Hepatocyte (in vitro differentiated cells): ENCODE results near the gene PANK3. TPM values are rescaled to one million over a fixed set of nuclear protein-coding genes. Genes with fewer than 3 reads are reported as not detected.
"Not testable (repeated sequence)": the region's sequence is repeated elsewhere in the genome, so short reads cannot be mapped to it uniquely, and the experiment has no call there.

ENCODE experiments used
- DNase-seq: peaks from one replicate; pipeline ENCODE4 v3.0.0-alpha.2; 2016; ENCODE audit warnings: low spot score
- H2AFZ ChIP-seq: fragments of 200-600 bp; sonication (generic); 2 replicates; pipeline ENCODE4 v1.6.0; 2016; ENCODE audit warnings: antibody characterized with exemption, mild to moderate bottlenecking
- H3K27ac ChIP-seq: fragments of 200-600 bp; sonication (generic); 2 replicates; pipeline ENCODE4 v1.5.1; 2016; ENCODE audit warnings: mild to moderate bottlenecking
- H3K27me3 ChIP-seq: fragments of 200-600 bp; sonication (generic); 2 replicates; pipeline ENCODE4 v1.6.1; 2016
- H3K36me3 ChIP-seq: fragments of 200-600 bp; sonication (generic); replicated peaks from 2 replicates; pipeline ENCODE4 v1.5.1; 2016; ENCODE audit warnings: low read depth; ENCODE audit not compliant: insufficient read depth
- H3K4me1 ChIP-seq: fragments of 200-600 bp; sonication (generic); 2 replicates; pipeline ENCODE4 v1.5.1; 2016; ENCODE audit warnings: mild to moderate bottlenecking, moderate library complexity; ENCODE audit not compliant: insufficient read depth
- H3K4me2 ChIP-seq: fragments of 200-600 bp; sonication (generic); 2 replicates; pipeline ENCODE4 v1.6.0; 2016
- H3K4me3 ChIP-seq: fragments of 200-600 bp; sonication (generic); 2 replicates; pipeline ENCODE4 v1.5.1; 2016; ENCODE audit warnings: mild to moderate bottlenecking
- H3K79me2 ChIP-seq: fragments of 200-600 bp; sonication (generic); 2 replicates; pipeline ENCODE4 v1.6.0; 2017; ENCODE audit warnings: mild to moderate bottlenecking
- H3K9me2 ChIP-seq: fragments of 200-600 bp; sonication (generic); replicated peaks from 2 replicates; pipeline ENCODE4 v1.6.0; 2017; ENCODE audit warnings: mild to moderate bottlenecking; ENCODE audit not compliant: insufficient read depth
- H3K9me3 ChIP-seq: fragments of 200-600 bp; sonication (generic); 2 replicates; pipeline ENCODE4 v1.5.1; 2016; ENCODE audit warnings: low read depth, mild to moderate bottlenecking
- H4K20me1 ChIP-seq: fragments of 200-600 bp; sonication (generic); 2 replicates; pipeline ENCODE4 v1.6.0; 2016; ENCODE audit warnings: mild to moderate bottlenecking; ENCODE audit not compliant: insufficient read depth, poor library complexity, severe bottlenecking
- CTCF ChIP-seq: fragments of 200-600 bp; sonication (generic); IDR thresholded peaks from 2 replicates; pipeline ENCODE4 v1.5.1; 2016; ENCODE audit warnings: antibody characterized with exemption, mild to moderate bottlenecking; ENCODE audit not compliant: poor library complexity
- EZH2 ChIP-seq: fragments of 200-600 bp; sonication (generic); IDR thresholded peaks from 2 replicates; pipeline ENCODE4 v1.6.1; 2016; ENCODE audit warnings: antibody characterized with exemption, mild to moderate bottlenecking, borderline replicate concordance
- EZH2phosphoT487 ChIP-seq: fragments of 200-600 bp; sonication (generic); IDR thresholded peaks from one replicate; pipeline ENCODE4 v1.6.1; 2018; ENCODE audit warnings: antibody characterized with exemption, mild to moderate bottlenecking, low read depth, moderate library complexity; ENCODE audit not compliant: unreplicated experiment, severe bottlenecking
- WGBS: methylation state at CpG from one replicate; pipeline ENCODE4 v1.1.6; 2016; ENCODE audit warnings: low lambda C conversion rate; ENCODE audit errors: missing lambda C conversion rate; 5-methylcytosine and 5-hydroxymethylcytosine counted together
- polyA plus RNA-seq: library from polyadenylated mRNA; unstranded; fragments of >200 nt; fragmentation: Nextera tagmentation; extraction: Ambion mirVana; gene quantifications from 2 replicates; pipeline ENCODE4 v1.2.1, GENCODE V29; 2016
- total RNA-seq: library from RNA; depleted of rRNA; stranded (reverse); fragments of >200 nt; gene quantifications from 2 replicates; pipeline ENCODE4 v1.2.3, GENCODE V29; 2014

The PANK3 gene
- total and polyA plus RNA-seq, 2 experiments from 2014 or later, result 25.8 to 104 TPM

GRCh38 chr5:168575391-168576372 is 3.5 kb downstream of the PANK3 start:
- H3K79me2 ChIP-seq, result peaks cover 80% of the 10 kb centered on the region
- no peak overlapping the region for H2AFZ ChIP-seq
- WGBS, result 93% methylated on average over 7 of the region's 7 CpGs
- H3K27me3 ChIP-seq, result no peaks in the 10 kb centered on the region
- H3K9me2 ChIP-seq, result no peaks in the 10 kb centered on the region
- TF ChIP-seq EZH2phosphoT487 (no peak), CTCF (no peak), EZH2 (no peak)
- DNase-seq, result no peak
- H3K36me3 ChIP-seq, result no peaks in the 10 kb centered on the region
- peaks cover 67% of the 10 kb centered on the region for H4K20me1 ChIP-seq
- H3K4me3 ChIP-seq, result no peak overlapping the region
- no peak overlapping the region for H3K27ac ChIP-seq
- H3K4me2 ChIP-seq, result peak overlapping the region; percentile 81
- peaks cover 9% of the 10 kb centered on the region for H3K4me1 ChIP-seq
- H3K9me3 ChIP-seq, result no peaks in the 10 kb centered on the region

GRCh38 chr5:168574156-168574555 is 5.0 kb downstream of the PANK3 start:
- H3K4me2 ChIP-seq, H3K9me2 ChIP-seq, H3K36me3 ChIP-seq, H3K27me3 ChIP-seq, H3K9me3 ChIP-seq, DNase-seq, H2AFZ ChIP-seq, H3K4me1 ChIP-seq, H3K27ac ChIP-seq, H3K4me3 ChIP-seq: not testable (repeated sequence)
- Histone ChIP-seq H4K20me1 (peaks cover 81% of the 10 kb centered on the region), H3K79me2 (peaks cover 94% of the 10 kb centered on the region)
- WGBS, result 100% methylated on average over 1 of the region's 1 CpG

- not testable (repeated sequence) for H3K27me3 ChIP-seq
- 100% methylated on average over 1 of the region's 3 CpGs for WGBS
Measured at GRCh38 chr5:168573663-168574062, 5.5 kb downstream of the PANK3 start.

GRCh38 chr5:168570490-168571328 is 8.5 kb downstream of the PANK3 start:
- H4K20me1 ChIP-seq, result peaks cover 81% of the 10 kb centered on the region
- DNase-seq, result no peak
- H3K27ac ChIP-seq, result no peak overlapping the region
- H3K27me3 ChIP-seq, result no peaks in the 10 kb centered on the region
- no peaks in the 10 kb centered on the region for H3K36me3 ChIP-seq
- H3K79me2 ChIP-seq, result peaks cover 94% of the 10 kb centered on the region
- WGBS, result 93% methylated on average over 11 of the region's 11 CpGs
- H3K4me3 ChIP-seq, result no peak overlapping the region
- H2AFZ ChIP-seq, result no peak overlapping the region
- H3K4me2 ChIP-seq, result no peak overlapping the region
- H3K9me3 ChIP-seq, result no peaks in the 10 kb centered on the region
- TF ChIP-seq EZH2phosphoT487, result no peak
- no peak for TF ChIP-seq CTCF
- TF ChIP-seq EZH2, result no peak
- no peaks in the 10 kb centered on the region for H3K9me2 ChIP-seq
- H3K4me1 ChIP-seq, result no peaks in the 10 kb centered on the region

More at GRCh38 chr5:168573663-168574062, 5.5 kb downstream of the PANK3 start:
- H3K4me3 ChIP-seq, H3K36me3 ChIP-seq, H3K9me2 ChIP-seq, H3K4me2 ChIP-seq, DNase-seq, H3K9me3 ChIP-seq, H3K27ac ChIP-seq, H3K4me1 ChIP-seq, H2AFZ ChIP-seq: not testable (repeated sequence)
- H4K20me1 ChIP-seq, result peaks cover 84% of the 10 kb centered on the region
- peaks cover 94% of the 10 kb centered on the region for H3K79me2 ChIP-seq
